Astrocyte (in vitro differentiated cells and primary cell): ENCODE measurements around the gene CD247.

Experiments used
- EZH2 ChIP-seq: IDR thresholded peaks from 2 replicates; pipeline ENCODE4 v1.6.1; 2012; ENCODE audit warnings: mild to moderate bottlenecking, low read length, inconsistent platforms; ENCODE audit not compliant: insufficient read depth
- TF ChIP-seq, protein P1 (sequence below): IDR thresholded peaks from 2 replicates; pipeline ENCODE4 v1.5.1; 2011; ENCODE audit warnings: low read depth, mild to moderate bottlenecking, inconsistent platforms, low read length, moderate library complexity; ENCODE audit not compliant: insufficient read depth

DNA sequence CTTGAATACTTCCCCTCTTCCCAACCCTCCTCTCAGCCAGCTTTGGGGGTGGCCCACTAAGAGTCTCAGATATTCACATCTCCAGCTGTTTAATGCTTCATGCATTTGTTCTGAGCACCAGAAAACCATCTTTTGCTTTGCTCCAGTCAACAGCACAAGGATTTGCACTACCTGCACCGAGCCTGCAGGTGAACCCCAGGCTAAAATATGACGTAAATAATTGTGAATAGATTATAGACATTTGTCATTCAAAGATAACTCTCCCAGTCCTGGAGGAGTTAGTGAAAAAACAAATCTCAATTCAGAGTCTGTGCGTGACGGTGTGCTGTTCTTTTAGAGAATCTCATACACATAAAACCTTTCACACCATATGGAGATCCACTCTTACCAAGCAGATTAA lies 7.4 kb downstream of the CD247 start:
- TF ChIP-seq, protein P1, sequence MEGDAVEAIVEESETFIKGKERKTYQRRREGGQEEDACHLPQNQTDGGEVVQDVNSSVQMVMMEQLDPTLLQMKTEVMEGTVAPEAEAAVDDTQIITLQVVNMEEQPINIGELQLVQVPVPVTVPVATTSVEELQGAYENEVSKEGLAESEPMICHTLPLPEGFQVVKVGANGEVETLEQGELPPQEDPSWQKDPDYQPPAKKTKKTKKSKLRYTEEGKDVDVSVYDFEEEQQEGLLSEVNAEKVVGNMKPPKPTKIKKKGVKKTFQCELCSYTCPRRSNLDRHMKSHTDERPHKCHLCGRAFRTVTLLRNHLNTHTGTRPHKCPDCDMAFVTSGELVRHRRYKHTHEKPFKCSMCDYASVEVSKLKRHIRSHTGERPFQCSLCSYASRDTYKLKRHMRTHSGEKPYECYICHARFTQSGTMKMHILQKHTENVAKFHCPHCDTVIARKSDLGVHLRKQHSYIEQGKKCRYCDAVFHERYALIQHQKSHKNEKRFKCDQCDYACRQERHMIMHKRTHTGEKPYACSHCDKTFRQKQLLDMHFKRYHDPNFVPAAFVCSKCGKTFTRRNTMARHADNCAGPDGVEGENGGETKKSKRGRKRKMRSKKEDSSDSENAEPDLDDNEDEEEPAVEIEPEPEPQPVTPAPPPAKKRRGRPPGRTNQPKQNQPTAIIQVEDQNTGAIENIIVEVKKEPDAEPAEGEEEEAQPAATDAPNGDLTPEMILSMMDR, result no peak
- TF ChIP-seq EZH2, result no peak
